HTERT RPE-1 (cell line): ENCODE measurements around the gene CCNE1.

ENCODE experiments used
- in situ Hi-C: fragments of 300-500 bp; cut with MboI; formaldehyde crosslinking; loops from 4 replicates; pipeline ENCODE4 v1.14.3; 2020; ENCODE audit warnings: low sequenced_read_pairs

Gene CCNE1

GRCh38 chr19:29842471-29843179 is 30.8 kb downstream of the CCNE1 start:
- in situ Hi-C loops, result no loop called here

- in situ Hi-C loops, result no loop called here
Measured at GRCh38 chr19:29843180-29844051, 31.6 kb downstream of the CCNE1 start.

- in situ Hi-C loops, result no loop called here
Measured at GRCh38 chr19:29844891-29845573, 33.2 kb downstream of the CCNE1 start.

- in situ Hi-C loops, result no loop called here
Measured at GRCh38 chr19:29845574-29846176, 33.9 kb downstream of the CCNE1 start.

GRCh38 chr19:29849208-29849607 is 37.4 kb downstream of the CCNE1 start:
- in situ Hi-C loops, result no loop called here

GRCh38 chr19:29850482-29850881 is 38.7 kb downstream of the CCNE1 start:
- in situ Hi-C loops, result no loop called here

GRCh38 chr19:29851769-29852521 is 40.2 kb downstream of the CCNE1 start:
- in situ Hi-C loops, result no loop called here

- in situ Hi-C loops, result no loop called here
Measured at GRCh38 chr19:29854033-29854432, 42.2 kb downstream of the CCNE1 start.

GRCh38 chr19:29855087-29855486 is 43.3 kb downstream of the CCNE1 start:
- in situ Hi-C loops, result no loop called here

- in situ Hi-C loops, result no loop called here
Measured at GRCh38 chr19:29855741-29856500, 44.1 kb downstream of the CCNE1 start.

- in situ Hi-C loops, result no loop called here
Measured at GRCh38 chr19:29858000-29858596, 46.3 kb downstream of the CCNE1 start.

GRCh38 chr19:29858621-29859020 is 46.8 kb downstream of the CCNE1 start:
- in situ Hi-C loops, result no loop called here

GRCh38 chr19:29860492-29860891 is 48.7 kb downstream of the CCNE1 start:
- in situ Hi-C loops, result no loop called here

- in situ Hi-C loops, result no loop called here
Measured at GRCh38 chr19:29861574-29861973, 49.8 kb downstream of the CCNE1 start.

GRCh38 chr19:29866011-29866410 is 54.2 kb downstream of the CCNE1 start:
- in situ Hi-C loops, result no loop called here

- in situ Hi-C loops, result no loop called here
Measured at GRCh38 chr19:29867984-29868383, 56.2 kb downstream of the CCNE1 start.

- in situ Hi-C loops, result no loop called here
Measured at GRCh38 chr19:29871143-29871542, 59.4 kb downstream of the CCNE1 start.

GRCh38 chr19:29872224-29872731 is 60.5 kb downstream of the CCNE1 start:
- in situ Hi-C loops, result no loop called here
